Vagina (tissue), 2 donors: ENCODE data around the gene CFP. TPM values are rescaled to one million over a fixed set of nuclear protein-coding genes. Genes with fewer than 3 reads are reported as not detected.

ENCODE experiments used
- DNase-seq, 2 donors: peaks; one replicate each; pipeline ENCODE4 v3.0.0-alpha.2; 2017; ENCODE audit errors: extremely low spot score in 2 of 2
- H3K27ac ChIP-seq: fragments of 200-600 bp; sonication (generic); one replicate; pipeline ENCODE4 v1.5.1; 2019
- H3K27me3 ChIP-seq: fragments of 200-600 bp; sonication (generic); one replicate; pipeline ENCODE4 v1.5.1; 2019
- H3K36me3 ChIP-seq, 2 donors: fragments of 200-600 bp; sonication (generic); one replicate each; pipeline ENCODE4 v1.5.1; 2017 to 2019
- H3K4me1 ChIP-seq: fragments of 200-600 bp; sonication (generic); one replicate; pipeline ENCODE4 v1.5.1; 2019
- H3K4me3 ChIP-seq, 2 donors: fragments of 200-600 bp; sonication (generic); 1 replicate in 1 of 2; 2 replicates in 1 of 2; pipeline ENCODE4 v1.5.1; 2016 to 2019
- H3K9me3 ChIP-seq: fragments of 200-600 bp; sonication (generic); one replicate; pipeline ENCODE4 v1.5.1; 2019
- POLR2A ChIP-seq, 2 donors: fragments of 450-650 bp; IDR thresholded peaks; one replicate each; pipeline ENCODE4 v1.6.1; 2017; ENCODE audit warnings: antibody characterized with exemption in 2 of 2, mild to moderate bottlenecking in 2 of 2, moderate library complexity in 2 of 2
- POLR2AphosphoS5 ChIP-seq, 2 donors: sonication (generic); formaldehyde crosslinking; IDR thresholded peaks; one replicate each; pipeline ENCODE4 v1.9.0; 2017; ENCODE audit warnings: antibody characterized with exemption in 2 of 2, mild to moderate bottlenecking in 2 of 2, low read depth in 1 of 2; ENCODE audit not compliant: insufficient read depth in 1 of 2
- intact Hi-C: fragments of 100-400 bp; cut with DNase I; formaldehyde crosslinking; loops from one replicate; pipeline ENCODE4 v1.15.1; 2023
- total RNA-seq: library from RNA; depleted of rRNA; stranded (reverse); fragments of >200 nt; gene quantifications from one replicate; pipeline ENCODE4 v1.2.3, GENCODE V29; 2016
- TF ChIP-seq, protein P1 (sequence below), 3 experiments: fragments of 450-650 bp in 2 of 3; fragments of 200-600 bp in 1 of 3; sonication (generic) in 1 of 3; IDR thresholded peaks; one replicate each; pipeline ENCODE4 v1.5.1; 2017 to 2019; ENCODE audit warnings: antibody characterized with exemption in 3 of 3, mild to moderate bottlenecking in 2 of 3, moderate library complexity in 2 of 3

The CFP gene
- total RNA-seq, 1 donor from 2014 or later: 0.74 TPM

DNA sequence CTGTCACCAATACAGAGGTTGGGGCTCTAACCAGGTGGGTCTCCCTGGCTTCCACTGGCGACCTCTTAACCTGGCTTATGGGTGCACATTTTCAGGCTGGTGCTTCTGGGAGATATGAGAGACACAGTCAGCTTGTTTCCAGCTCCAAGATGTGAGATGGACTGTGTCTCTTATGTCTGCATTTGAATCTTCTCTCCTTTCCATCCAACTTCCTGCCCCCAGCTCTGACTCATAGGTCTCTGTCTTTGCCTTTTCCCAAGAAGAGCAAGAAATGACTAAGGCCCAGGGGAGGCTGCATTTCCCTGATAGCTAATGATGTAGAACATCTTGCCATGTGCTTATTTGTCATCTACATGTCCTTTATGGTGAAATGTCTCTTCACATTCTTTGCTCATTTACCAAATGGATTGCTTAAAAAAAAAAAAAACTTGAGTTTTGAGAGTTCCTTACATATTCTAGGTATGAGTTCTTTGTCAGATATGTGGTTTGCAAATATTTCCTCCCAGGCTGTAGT, 32.5 kb upstream of the CFP start:
- Histone ChIP-seq H3K36me3 (no peaks in the 10 kb centered on the region), H3K9me3 (no peaks in the 10 kb centered on the region), H3K4me1 (no peaks in the 10 kb centered on the region), H3K27ac (no peak overlapping the region), H3K4me3 (no peak overlapping the region), H3K27me3 (no peaks in the 10 kb centered on the region)
- DNase-seq: peak in 1 of 2 donors; percentile 49
- intact Hi-C loops: no loop called here
- TF ChIP-seq POLR2AphosphoS5 (IDR thresholded peaks at IDR 0.05; ENCODE audit: insufficient read depth in 1 of 2, low read depth in 1 of 2) (no peak), POLR2A (IDR thresholded peaks at IDR 0.05) (no peak)
- TF ChIP-seq, protein P1, sequence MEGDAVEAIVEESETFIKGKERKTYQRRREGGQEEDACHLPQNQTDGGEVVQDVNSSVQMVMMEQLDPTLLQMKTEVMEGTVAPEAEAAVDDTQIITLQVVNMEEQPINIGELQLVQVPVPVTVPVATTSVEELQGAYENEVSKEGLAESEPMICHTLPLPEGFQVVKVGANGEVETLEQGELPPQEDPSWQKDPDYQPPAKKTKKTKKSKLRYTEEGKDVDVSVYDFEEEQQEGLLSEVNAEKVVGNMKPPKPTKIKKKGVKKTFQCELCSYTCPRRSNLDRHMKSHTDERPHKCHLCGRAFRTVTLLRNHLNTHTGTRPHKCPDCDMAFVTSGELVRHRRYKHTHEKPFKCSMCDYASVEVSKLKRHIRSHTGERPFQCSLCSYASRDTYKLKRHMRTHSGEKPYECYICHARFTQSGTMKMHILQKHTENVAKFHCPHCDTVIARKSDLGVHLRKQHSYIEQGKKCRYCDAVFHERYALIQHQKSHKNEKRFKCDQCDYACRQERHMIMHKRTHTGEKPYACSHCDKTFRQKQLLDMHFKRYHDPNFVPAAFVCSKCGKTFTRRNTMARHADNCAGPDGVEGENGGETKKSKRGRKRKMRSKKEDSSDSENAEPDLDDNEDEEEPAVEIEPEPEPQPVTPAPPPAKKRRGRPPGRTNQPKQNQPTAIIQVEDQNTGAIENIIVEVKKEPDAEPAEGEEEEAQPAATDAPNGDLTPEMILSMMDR (IDR thresholded peaks at IDR 0.05): no peak

GRCh38 chrX:47661539-47661938, 31.8 kb upstream of the CFP start:
- intact Hi-C loops: no loop called here

DNA sequence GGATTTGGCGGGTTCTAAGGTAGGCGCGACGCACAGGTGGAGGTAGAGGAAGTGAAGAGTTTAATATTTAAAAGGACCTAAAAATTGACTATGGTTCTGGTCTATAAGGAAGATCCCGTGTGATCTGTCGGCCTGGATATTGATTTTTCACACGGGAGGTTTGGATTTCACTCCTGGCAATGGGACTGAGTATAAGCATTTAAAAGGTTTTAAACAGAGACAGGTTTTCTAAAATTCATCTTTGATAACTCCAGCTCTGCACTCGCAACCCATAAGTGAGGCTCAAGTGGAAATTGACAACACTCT, 29.6 kb upstream of the CFP start:
- TF ChIP-seq POLR2A (IDR thresholded peaks at IDR 0.05): no peak
- Histone ChIP-seq H3K36me3 (no peaks in the 10 kb centered on the region), H3K4me3 (peak overlapping the region; percentile 56 to 65), H3K27ac (peak overlapping the region; percentile 90), H3K27me3 (no peaks in the 10 kb centered on the region), H3K9me3 (no peaks in the 10 kb centered on the region), H3K4me1 (no peaks in the 10 kb centered on the region)
- intact Hi-C loops: no loop called here
- DNase-seq: no peak

More at GRCh38 chrX:47661539-47661938, 31.8 kb upstream of the CFP start:
- Histone ChIP-seq H3K27me3 (no peaks in the 10 kb centered on the region), H3K27ac (no peak overlapping the region), H3K36me3 (no peaks in the 10 kb centered on the region), H3K4me1 (no peaks in the 10 kb centered on the region), H3K9me3 (no peaks in the 10 kb centered on the region), H3K4me3 (no peak overlapping the region)
- TF ChIP-seq POLR2A (IDR thresholded peaks at IDR 0.05): no peak
- TF ChIP-seq POLR2AphosphoS5 (IDR thresholded peaks at IDR 0.05; ENCODE audit: insufficient read depth in 1 of 2, low read depth in 1 of 2): no peak
- TF ChIP-seq, protein P1 (IDR thresholded peaks at IDR 0.05): no peak
- DNase-seq: peak in 1 of 2 donors; percentile 34

DNA sequence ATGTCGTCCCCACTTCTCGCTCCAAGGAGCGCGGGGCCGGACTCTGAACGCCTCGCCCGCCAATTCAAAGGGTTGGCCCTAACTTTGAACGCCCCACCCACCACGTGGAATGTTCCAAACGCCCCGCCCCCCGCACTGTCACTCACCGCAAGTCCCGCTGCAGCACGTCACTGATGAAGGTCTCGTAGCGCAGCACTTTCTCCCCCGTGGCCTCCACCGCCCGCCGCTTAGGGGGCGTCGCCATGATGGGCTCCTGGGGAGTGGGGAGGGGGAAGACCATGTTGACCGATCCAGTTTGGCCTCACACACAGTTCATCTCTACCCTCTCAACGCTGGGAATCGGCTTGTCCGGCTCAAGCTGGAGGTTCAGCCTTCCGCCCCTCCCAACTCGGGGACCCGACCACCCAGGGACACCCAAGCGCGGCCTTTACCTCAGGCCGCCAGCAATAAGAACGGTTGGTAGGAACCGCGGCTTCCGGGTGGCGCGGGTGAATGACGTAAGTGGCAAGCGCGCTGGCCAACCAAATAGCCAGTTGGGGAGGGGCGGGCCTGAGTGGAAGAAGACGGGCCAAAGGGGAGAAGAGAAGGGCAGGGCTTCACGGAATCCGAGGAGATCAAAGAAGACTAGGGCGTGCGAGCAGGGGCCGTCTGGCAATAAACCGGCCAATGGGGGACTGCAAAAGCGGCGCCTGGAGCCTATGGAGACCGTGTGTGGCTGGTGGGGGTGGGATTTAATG, 29.1 kb upstream of the CFP start, which contains the start of gene UXT:
Gene UXT (minus strand): TSS at position 497 of the 737 bp plus-strand sequence. CDS start 253 bp downstream, at position 244.
- DNase-seq: peak; percentile 94 to 96
- no peaks in the 10 kb centered on the region for H3K4me1 ChIP-seq
- no peaks in the 10 kb centered on the region for H3K27me3 ChIP-seq
- peak within 1 kb of the TSS; percentile 56 to 65 for H3K4me3 ChIP-seq
- H3K9me3 ChIP-seq: no peaks in the 10 kb centered on the region
- H3K36me3 ChIP-seq: no peaks in the 10 kb centered on the region
- peak; percentile 9 to 96 for TF ChIP-seq POLR2AphosphoS5 (IDR thresholded peaks at IDR 0.05; ENCODE audit: insufficient read depth in 1 of 2, low read depth in 1 of 2)
- TF ChIP-seq, protein P1 (IDR thresholded peaks at IDR 0.05): no peak
- TF ChIP-seq POLR2A (IDR thresholded peaks at IDR 0.05): peak in 1 of 2 donors; percentile 70
- H3K27ac ChIP-seq: peak within 1 kb of the TSS; percentile 90
- intact Hi-C loops: no loop called here

DNA sequence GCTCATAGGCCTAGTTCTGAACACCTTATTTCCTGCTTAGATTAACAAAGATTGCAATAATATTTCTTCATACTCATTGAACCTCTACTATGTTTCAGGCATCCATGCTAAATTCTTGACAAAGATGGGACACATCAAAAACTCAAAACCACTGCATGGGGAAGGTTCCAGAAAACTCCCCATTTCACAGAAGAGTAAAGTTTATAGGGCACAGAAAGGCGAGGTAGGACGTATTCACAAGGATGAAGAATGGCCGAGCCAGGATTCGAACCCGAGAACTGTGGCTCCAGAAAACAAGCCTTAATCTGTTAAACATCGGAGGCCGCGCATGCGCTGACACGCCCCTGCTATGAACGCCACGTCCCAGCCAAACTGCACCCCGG, 28.6 kb upstream of the CFP start:
- H3K27ac ChIP-seq: peak overlapping the region; percentile 90
- peak overlapping the region; percentile 56 to 65 for H3K4me3 ChIP-seq
- intact Hi-C loops: no loop called here
- no peak for TF ChIP-seq POLR2A (IDR thresholded peaks at IDR 0.05)
- TF ChIP-seq, protein P1 (IDR thresholded peaks at IDR 0.05): no peak
- TF ChIP-seq POLR2AphosphoS5 (IDR thresholded peaks at IDR 0.05; ENCODE audit: insufficient read depth in 1 of 2, low read depth in 1 of 2): no peak
- no peaks in the 10 kb centered on the region for H3K4me1 ChIP-seq
- no peaks in the 10 kb centered on the region for H3K9me3 ChIP-seq
- H3K36me3 ChIP-seq: no peaks in the 10 kb centered on the region
- DNase-seq: no peak
- no peaks in the 10 kb centered on the region for H3K27me3 ChIP-seq
